Measurements from ENCODE around the gene ERGIC1. TPM values are rescaled to one million over a fixed set of nuclear protein-coding genes. Genes with fewer than 3 reads are reported as not detected.
"Not testable (repeated sequence)": the region's sequence is repeated elsewhere in the genome, so short reads cannot be mapped to it uniquely, and the experiment has no call there.

Gene ERGIC1
- 137 and 177 TPM in 2 replicates for polyA plus RNA-seq (2011; rRNA removed)
- 230 and 322 TPM in 2 replicates for polyA minus RNA-seq (2011; rRNA and poly(A)+ RNA removed)

GRCh38 chr5:172833686-172834414 is at the start of gene ERGIC1:
Gene ERGIC1, plus strand, starts transcription at chr5:172834251. Its CDS starts 163 bp downstream, at chr5:172834414.
- TF ChIP-seq CTCF (IDR thresholded peaks at IDR 0.05; ENCODE audit: low read depth, low read length) = no peak
- ChIA-PET POLR2A (no interaction called here), CTCF (no interaction called here)
- Histone ChIP-seq H3K27me3 (ENCODE audit: control insufficient read depth, insufficient read depth, low read length) (no peaks in the 10 kb centered on the region), H3K4me3 (ENCODE audit: low read depth, low read length) (peak within 1 kb of the TSS; percentile 84), H3K27ac (ENCODE audit: low read depth, low read length) (peak within 1 kb of the TSS; percentile 65), H3K9me3 (ENCODE audit: control insufficient read depth, insufficient read depth, low read length) (no peaks in the 10 kb centered on the region)
- DNase-seq (ENCODE audit: low read depth, low spot score) = no peak

- no peak for DNase-seq (ENCODE audit: low read depth, low spot score)
- CTCF ChIA-PET = interaction anchor here (1.0 kb wide), 1 partner anchor 71 kb away, joined by 3 read pairs; no protein-coding TSS in a partner anchor
- Histone ChIP-seq H3K9me3 (ENCODE audit: control insufficient read depth, insufficient read depth, low read length) (no peaks in the 10 kb centered on the region), H3K27ac (ENCODE audit: low read depth, low read length) (no peak overlapping the region), H3K4me3 (ENCODE audit: low read depth, low read length) (no peak overlapping the region), H3K27me3 (ENCODE audit: control insufficient read depth, insufficient read depth, low read length) (no peaks in the 10 kb centered on the region)
- no peak for TF ChIP-seq CTCF (IDR thresholded peaks at IDR 0.05; ENCODE audit: low read depth, low read length)
- POLR2A ChIA-PET = interaction anchor here (0.6 kb wide), 1 partner anchor 329 kb away, joined by 3 read pairs; no protein-coding TSS in a partner anchor
Measured at GRCh38 chr5:172785429-172786088, 48.5 kb upstream of the ERGIC1 start.

- no peak overlapping the region for H3K4me3 ChIP-seq (ENCODE audit: low read depth, low read length)
- POLR2A ChIA-PET = no interaction called here
Measured at GRCh38 chr5:172786736-172787462, 47.2 kb upstream of the ERGIC1 start.

GRCh38 chr5:172787538-172787937 is 46.5 kb upstream of the ERGIC1 start:
- H3K4me3 ChIP-seq (ENCODE audit: low read depth, low read length); CTCF ChIA-PET; POLR2A ChIA-PET; H3K27me3 ChIP-seq (ENCODE audit: control insufficient read depth, insufficient read depth, low read length); H3K27ac ChIP-seq (ENCODE audit: low read depth, low read length); H3K9me3 ChIP-seq (ENCODE audit: control insufficient read depth, insufficient read depth, low read length); DNase-seq (ENCODE audit: low read depth, low spot score): not testable (repeated sequence)

More at GRCh38 chr5:172786736-172787462, 47.2 kb upstream of the ERGIC1 start:
- Histone ChIP-seq H3K27ac (ENCODE audit: low read depth, low read length) (no peak overlapping the region), H3K27me3 (ENCODE audit: control insufficient read depth, insufficient read depth, low read length) (no peaks in the 10 kb centered on the region), H3K9me3 (ENCODE audit: control insufficient read depth, insufficient read depth, low read length) (no peaks in the 10 kb centered on the region)
- CTCF ChIA-PET = interaction anchor here (0.6 kb wide), 1 partner anchor 22 kb away, joined by 9 read pairs; no protein-coding TSS in a partner anchor
- no peak for DNase-seq (ENCODE audit: low read depth, low spot score)
- TF ChIP-seq CTCF (IDR thresholded peaks at IDR 0.05; ENCODE audit: low read depth, low read length) = no peak

Data from AG04450 (cell line).